Fibroblast of upper back skin (primary cell): Measurements from ENCODE around the gene DUSP2.

ENCODE experiments used
- DNase-seq: peaks from one replicate; pipeline ENCODE4 v3.0.0-alpha.2; 2013

The DUSP2 gene

GRCh38 chr2:96098900-96099590, 46.2 kb downstream of the DUSP2 start:
- DNase-seq, result no peak

- no peak for DNase-seq
Measured at GRCh38 chr2:96097951-96098823, 47.1 kb downstream of the DUSP2 start.

GRCh38 chr2:96097441-96097840, 47.8 kb downstream of the DUSP2 start:
- no peak for DNase-seq

DNA sequence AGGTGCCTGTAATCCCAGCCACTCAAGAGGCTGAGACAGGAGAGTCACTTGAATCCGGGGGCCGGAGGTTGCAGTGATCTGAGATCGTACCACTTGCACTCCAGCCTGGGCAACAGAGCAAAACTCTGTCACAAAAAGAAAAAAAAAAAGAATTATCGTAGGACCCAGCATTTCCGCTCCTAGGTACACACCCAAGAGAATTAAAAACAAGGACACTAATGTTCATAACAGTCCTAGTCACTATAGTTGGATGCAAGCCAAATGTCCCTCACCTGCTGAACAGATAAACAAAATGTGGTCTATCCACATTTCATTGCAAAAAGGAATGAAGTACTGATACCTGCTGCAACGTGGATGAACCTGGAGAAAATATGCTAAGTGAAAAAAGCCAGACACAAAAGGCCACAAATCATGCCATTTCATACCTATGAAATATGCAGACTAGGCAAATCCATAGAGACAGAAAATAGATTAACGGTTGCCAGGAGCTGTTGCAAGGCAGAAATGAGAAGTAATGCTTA, 50.1 kb downstream of the DUSP2 start:
- DNase-seq, result no peak

- DNase-seq, result no peak
Measured at GRCh38 chr2:96093528-96093927, 51.7 kb downstream of the DUSP2 start.
